NT2/D1 (cell line): ENCODE measurements around the gene USP47.

Experiments used
- SUZ12 ChIP-seq: IDR thresholded peaks from 2 replicates; pipeline ENCODE4 v1.6.1; 2011; ENCODE audit not compliant: insufficient read length, insufficient read depth; ENCODE audit errors: extremely low read depth
- YY1 ChIP-seq: IDR thresholded peaks from 2 replicates; pipeline ENCODE4 v1.6.1; 2011; ENCODE audit not compliant: insufficient read length, insufficient read depth
- ZNF274 ChIP-seq: IDR thresholded peaks from 2 replicates; pipeline ENCODE4 v1.6.1; 2011; ENCODE audit warnings: mild to moderate bottlenecking, low read depth, low read length

GRCh38 chr11:11931461-11932055 is 89.8 kb downstream of the USP47 start:
- TF ChIP-seq YY1: no peak
- no peak for TF ChIP-seq ZNF274
- no peak for TF ChIP-seq SUZ12
